Activated CD8-positive, alpha-beta memory T cell treated with anti-CD3 and anti-CD28 coated beads, Interleukin-2, amount 10 ng/mL, durations not matched to agents 7 days and 5 days (primary cell): Measurements from ENCODE around the gene C3. TPM values are rescaled to one million over a fixed set of nuclear protein-coding genes. Genes with fewer than 3 reads are reported as not detected.
"Not testable (repeated sequence)": the region's sequence is repeated elsewhere in the genome, so short reads cannot be mapped to it uniquely, and the experiment has no call there.

Source experiments
- ATAC-seq: fragments of 150-1000 bp; cut with Tn5 transposase; one replicate; pipeline ENCODE4 v1.10.0; 2021; ENCODE audit warnings: moderate library complexity
- CTCF ChIA-PET: fragments of 350-600 bp; sonication (Branson Sonifier 250); formaldehyde crosslinking; loops from one replicate; lab custom pipeline; 2021; ENCODE audit warnings: antibody characterized with exemption; lab: Charles Lee
- DNase-seq: peaks from one replicate; pipeline ENCODE4 v3.0.0-alpha.2; 2020
- H3K27ac Mint-ChIP-seq: one replicate; pipeline ENCODE4 v1.8.0; 2021; ENCODE audit warnings: mild to moderate bottlenecking, mixed read lengths
- H3K27me3 Mint-ChIP-seq: one replicate; pipeline ENCODE4 v1.8.0; 2021; ENCODE audit warnings: mixed read lengths
- H3K36me3 Mint-ChIP-seq: one replicate; pipeline ENCODE4 v1.8.0; 2021; ENCODE audit warnings: mild to moderate bottlenecking, mixed read lengths
- H3K4me1 Mint-ChIP-seq: one replicate; pipeline ENCODE4 v1.8.0; 2021; ENCODE audit warnings: mixed read lengths
- H3K4me3 Mint-ChIP-seq: one replicate; pipeline ENCODE4 v1.8.0; 2021; ENCODE audit warnings: mild to moderate bottlenecking, moderate library complexity, mixed read lengths
- H3K9me3 Mint-ChIP-seq: one replicate; pipeline ENCODE4 v1.8.0; 2022; ENCODE audit warnings: low read depth, mixed read lengths
- total RNA-seq, 2 experiments: library from RNA; stranded (reverse); gene quantifications; one replicate each; pipeline ENCODE4 v1.2.3, GENCODE V29; 2021

C3 gene
- total RNA-seq, 2 experiments from 2014 or later: 0.67 to 1.0 TPM

DNA sequence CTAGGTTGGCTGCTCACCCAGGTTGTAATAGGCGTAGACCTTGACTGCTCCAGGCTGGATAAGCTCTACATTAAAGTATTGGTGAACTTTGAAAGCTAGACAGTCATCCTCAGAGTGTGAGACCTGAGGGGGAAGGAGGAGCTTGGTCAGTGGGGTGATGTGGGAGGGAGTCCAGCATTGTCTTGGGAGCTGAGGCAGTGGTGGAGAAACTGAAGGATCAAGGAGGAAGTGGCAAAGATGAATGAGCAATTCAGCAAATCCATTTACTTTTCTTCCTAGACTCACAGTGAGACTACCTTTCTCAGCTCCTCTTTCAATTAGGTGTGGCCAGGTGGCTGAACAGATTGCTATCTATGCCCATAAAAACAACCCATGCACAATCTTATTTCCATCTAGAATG is 40.3 kb downstream of the C3 start:
- no peak for DNase-seq
- CTCF ChIA-PET: interaction anchor here (0.6 to 1.2 kb wide), 2 partner anchors 58 to 103 kb away, joined by 3 to 4 read pairs; no protein-coding TSS in a partner anchor
- H3K27me3 Mint-ChIP-seq: peaks cover 22% of the 10 kb centered on the region
- H3K4me3 Mint-ChIP-seq: no peak overlapping the region
- no peak for ATAC-seq
- no peak overlapping the region for H3K27ac Mint-ChIP-seq
- peaks cover 37% of the 10 kb centered on the region for H3K4me1 Mint-ChIP-seq
- peaks cover 5% of the 10 kb centered on the region for H3K36me3 Mint-ChIP-seq
- H3K9me3 Mint-ChIP-seq: peaks cover 2% of the 10 kb centered on the region

DNA sequence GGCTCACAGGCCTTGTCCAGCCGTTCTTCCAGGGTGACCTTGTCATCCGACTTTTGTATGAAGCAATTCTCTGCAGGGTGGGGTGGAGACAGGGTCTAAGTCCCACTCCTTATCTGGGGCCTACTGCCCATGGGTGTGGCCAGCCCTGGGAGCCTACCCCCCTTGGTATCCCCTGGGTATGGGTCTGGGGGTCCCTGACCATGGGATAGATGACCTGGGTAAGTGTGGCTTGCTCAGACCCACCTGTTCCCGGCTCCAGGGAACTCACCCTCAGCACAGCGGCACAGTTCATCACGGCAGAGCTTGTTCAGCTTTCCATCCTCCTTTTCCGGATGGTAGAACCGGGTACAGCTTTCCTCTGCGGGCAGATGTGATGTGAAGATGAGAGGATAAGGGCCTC is 41.3 kb downstream of the C3 start:
- H3K9me3 Mint-ChIP-seq: peaks cover 2% of the 10 kb centered on the region
- ATAC-seq: no peak
- peaks cover 46% of the 10 kb centered on the region for H3K4me1 Mint-ChIP-seq
- CTCF ChIA-PET: no interaction called here
- H3K27ac Mint-ChIP-seq: no peak overlapping the region
- H3K4me3 Mint-ChIP-seq: no peak overlapping the region
- peaks cover 5% of the 10 kb centered on the region for H3K36me3 Mint-ChIP-seq
- no peak for DNase-seq
- H3K27me3 Mint-ChIP-seq: peaks cover 22% of the 10 kb centered on the region

DNA sequence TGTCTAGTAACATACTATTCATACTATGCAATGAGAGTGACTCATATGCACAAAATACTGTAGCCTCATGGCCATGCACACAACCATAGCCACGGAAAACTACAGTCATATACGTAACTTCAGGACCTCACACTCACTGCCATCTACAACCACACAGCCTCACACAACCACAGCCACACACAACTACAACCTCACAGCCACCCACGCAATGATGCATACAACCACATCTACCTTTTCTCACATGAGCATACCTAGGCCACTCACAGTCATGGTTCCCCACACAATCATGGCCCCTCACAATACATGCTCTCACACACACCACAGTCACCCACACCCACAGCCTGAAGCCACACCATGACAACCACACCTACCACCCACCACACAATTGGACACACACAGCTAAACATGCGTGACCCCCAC is 41.8 kb downstream of the C3 start:
- H3K27ac Mint-ChIP-seq: peak overlapping the region; percentile 62
- peak; percentile 79 for DNase-seq
- CTCF ChIA-PET: no interaction called here
- H3K9me3 Mint-ChIP-seq: peaks cover 2% of the 10 kb centered on the region
- H3K27me3 Mint-ChIP-seq: peaks cover 22% of the 10 kb centered on the region
- peak overlapping the region; percentile 11 for H3K4me3 Mint-ChIP-seq
- H3K36me3 Mint-ChIP-seq: peaks cover 5% of the 10 kb centered on the region
- H3K4me1 Mint-ChIP-seq: peaks cover 48% of the 10 kb centered on the region
- ATAC-seq: peak; percentile 51

DNA sequence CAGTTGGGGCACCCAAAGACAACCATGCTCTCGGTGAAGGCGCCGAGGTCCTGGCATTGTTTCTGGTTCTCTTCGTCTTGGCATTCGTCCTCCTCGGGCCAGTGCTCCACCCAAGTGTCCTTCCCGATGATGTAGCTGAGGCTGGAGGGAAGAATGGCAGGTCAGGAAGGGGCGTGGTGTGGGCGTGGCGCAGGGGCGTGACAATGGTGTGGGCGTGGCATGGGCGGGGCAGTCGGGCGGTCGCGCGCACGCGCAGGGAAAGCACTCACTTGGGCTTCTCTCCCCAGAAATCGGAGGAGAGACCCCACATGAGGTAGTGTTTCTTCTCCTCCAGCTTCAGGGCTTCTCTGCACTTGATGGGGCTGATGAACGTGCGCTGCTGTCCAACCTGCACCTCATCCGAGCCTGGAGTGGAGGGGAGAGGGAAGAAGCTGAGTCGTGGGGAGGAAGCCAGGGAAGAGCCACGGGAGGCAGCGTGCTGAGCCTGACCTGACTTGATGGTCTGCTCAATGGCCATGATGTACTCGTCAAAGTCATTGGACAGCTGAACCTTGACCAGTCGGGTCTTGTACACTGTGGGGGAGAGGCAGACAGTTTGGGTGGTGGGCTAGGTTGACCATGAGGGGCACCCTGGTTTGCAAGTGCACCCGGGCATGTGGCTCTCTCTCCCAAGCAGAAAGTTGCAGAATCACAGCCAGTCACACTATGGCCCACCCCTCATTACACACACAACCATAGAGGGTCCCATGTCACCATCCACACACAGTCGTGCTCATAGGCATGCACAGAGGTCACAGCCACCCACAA is 42.4 kb downstream of the C3 start:
- H3K27me3 Mint-ChIP-seq: peaks cover 22% of the 10 kb centered on the region
- peaks cover 2% of the 10 kb centered on the region for H3K9me3 Mint-ChIP-seq
- ATAC-seq (no peak), DNase-seq (peak; percentile 61)
- no peak overlapping the region for H3K27ac Mint-ChIP-seq
- peaks cover 5% of the 10 kb centered on the region for H3K36me3 Mint-ChIP-seq
- H3K4me1 Mint-ChIP-seq: peaks cover 50% of the 10 kb centered on the region
- CTCF ChIA-PET: interaction anchor here (1.2 kb wide), 1 partner anchor 58 kb away, joined by 3 read pairs; no protein-coding TSS in a partner anchor
- H3K4me3 Mint-ChIP-seq: no peak overlapping the region

DNA sequence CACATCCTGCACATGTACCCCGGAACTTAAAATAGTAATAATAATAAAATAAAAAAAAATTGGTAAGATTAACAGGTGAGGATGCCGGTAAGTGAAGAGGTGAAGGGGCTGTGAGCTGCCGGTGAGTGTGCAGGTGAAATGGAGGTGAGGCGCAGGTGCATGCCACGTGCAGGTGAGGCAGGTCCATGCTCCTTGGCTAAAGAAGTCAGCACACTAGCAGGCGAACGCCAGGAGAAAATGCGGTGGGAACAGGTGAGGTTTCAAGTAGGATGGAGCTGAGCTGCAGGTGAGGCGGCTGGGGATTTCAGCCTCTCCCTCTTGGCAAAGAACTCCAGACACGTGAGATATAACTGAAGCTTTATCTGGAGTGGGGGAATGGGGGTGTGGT is 43.0 kb downstream of the C3 start:
- Mint-ChIP-seq H3K27me3 (peaks cover 22% of the 10 kb centered on the region), H3K9me3 (peaks cover 2% of the 10 kb centered on the region), H3K4me1 (peaks cover 52% of the 10 kb centered on the region), H3K27ac (no peak overlapping the region), H3K4me3 (no peak overlapping the region), H3K36me3 (peaks cover 5% of the 10 kb centered on the region)
- CTCF ChIA-PET: interaction anchor here (1.0 to 1.2 kb wide), 2 partner anchors 59 to 186 kb away, joined by 3 to 5 read pairs; no protein-coding TSS in a partner anchor
- DNase-seq: no peak
- no peak for ATAC-seq

DNA sequence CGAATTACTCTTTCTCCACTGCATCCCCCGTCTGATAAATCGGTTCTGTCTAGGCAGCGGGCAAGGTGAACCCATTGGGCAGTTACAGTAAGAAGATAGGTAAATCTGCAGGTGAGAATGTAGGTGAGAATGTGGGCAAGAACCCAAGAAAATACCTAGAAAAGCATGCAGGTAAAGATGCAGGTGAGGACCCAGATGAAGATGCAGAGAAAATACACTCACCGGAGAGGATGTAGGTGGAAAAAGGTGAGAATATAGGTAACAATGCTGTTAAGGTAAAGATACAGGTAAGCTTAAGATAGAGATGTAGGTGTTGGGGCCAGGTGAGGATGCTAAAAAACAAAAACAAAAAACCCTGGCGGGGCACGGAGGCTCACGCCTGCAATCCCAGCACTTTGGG is 44.2 kb downstream of the C3 start:
- DNase-seq (no peak), ATAC-seq (no peak)
- no peak overlapping the region for H3K4me3 Mint-ChIP-seq
- peaks cover 58% of the 10 kb centered on the region for H3K4me1 Mint-ChIP-seq
- H3K27me3 Mint-ChIP-seq: peaks cover 17% of the 10 kb centered on the region
- H3K27ac Mint-ChIP-seq: no peak overlapping the region
- peaks cover 2% of the 10 kb centered on the region for H3K9me3 Mint-ChIP-seq
- CTCF ChIA-PET: interaction anchor here (0.7 to 3.3 kb wide), 4 partner anchors 37 to 187 kb away, joined by 4 to 10 read pairs (median 6); no protein-coding TSS in a partner anchor
- peaks cover 5% of the 10 kb centered on the region for H3K36me3 Mint-ChIP-seq

DNA sequence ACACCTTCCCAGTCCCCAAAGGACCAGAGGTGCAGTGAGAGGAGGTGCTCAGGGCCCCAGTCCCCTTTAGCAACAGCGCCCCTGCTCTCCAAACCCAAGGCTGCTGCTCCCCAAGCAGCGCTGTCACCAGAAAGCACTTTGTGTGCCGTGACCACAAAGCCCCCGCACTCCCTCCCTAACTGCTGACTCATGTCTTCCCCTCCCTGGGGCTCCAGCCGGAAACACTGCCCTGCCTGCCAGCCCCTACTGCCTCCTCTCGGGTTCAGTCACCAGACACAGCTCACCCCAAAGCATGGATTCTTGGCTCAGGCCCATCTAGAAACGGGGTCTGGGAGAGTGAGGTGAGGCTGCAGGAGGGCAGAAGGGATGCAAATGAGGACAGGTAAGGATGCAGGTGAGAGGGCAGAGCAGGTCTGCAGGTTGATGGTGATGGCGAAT is 45.6 kb downstream of the C3 start:
- DNase-seq (peak; percentile 98), ATAC-seq (peak; percentile 77)
- Mint-ChIP-seq H3K36me3 (peaks cover 5% of the 10 kb centered on the region), H3K27me3 (peaks cover 9% of the 10 kb centered on the region), H3K4me1 (peaks cover 69% of the 10 kb centered on the region), H3K9me3 (peaks cover 2% of the 10 kb centered on the region), H3K27ac (peak overlapping the region; percentile 90), H3K4me3 (peak overlapping the region; percentile 73)
- CTCF ChIA-PET: interaction anchor here (0.7 to 3.3 kb wide), 19 partner anchors 9 to 188 kb away, joined by 3 to 13 read pairs (median 4); partner anchors contain the start of gene GPR108

DNA sequence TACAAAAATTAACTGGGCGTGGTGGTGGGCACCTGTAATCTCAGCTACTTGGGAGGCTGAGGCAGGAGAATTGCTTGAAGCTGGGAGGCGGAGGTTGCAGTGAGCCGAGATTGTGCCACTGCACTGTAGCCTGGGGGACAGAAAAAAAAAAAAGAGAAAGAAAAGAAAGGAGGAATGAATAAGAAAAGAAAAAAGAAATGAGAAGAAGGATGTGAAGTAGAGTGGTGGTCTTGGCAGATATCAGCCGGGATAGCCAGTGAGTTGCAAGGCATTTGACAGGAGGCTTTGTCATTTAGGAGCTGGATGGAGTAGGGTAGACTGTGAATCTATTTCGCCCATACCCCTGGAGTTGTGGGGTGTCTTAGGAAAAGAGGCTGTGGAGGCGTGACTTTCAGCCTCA is 46.0 kb downstream of the C3 start:
- Mint-ChIP-seq H3K4me1 (peaks cover 74% of the 10 kb centered on the region), H3K4me3 (peak overlapping the region; percentile 73), H3K27ac (peak overlapping the region; percentile 90)
- CTCF ChIA-PET: interaction anchor here (0.7 to 3.3 kb wide), 18 partner anchors 9 to 189 kb away, joined by 3 to 13 read pairs (median 4); partner anchors contain the start of gene GPR108
- not testable (repeated sequence) for H3K27me3 Mint-ChIP-seq, DNase-seq, H3K36me3 Mint-ChIP-seq, ATAC-seq, H3K9me3 Mint-ChIP-seq

DNA sequence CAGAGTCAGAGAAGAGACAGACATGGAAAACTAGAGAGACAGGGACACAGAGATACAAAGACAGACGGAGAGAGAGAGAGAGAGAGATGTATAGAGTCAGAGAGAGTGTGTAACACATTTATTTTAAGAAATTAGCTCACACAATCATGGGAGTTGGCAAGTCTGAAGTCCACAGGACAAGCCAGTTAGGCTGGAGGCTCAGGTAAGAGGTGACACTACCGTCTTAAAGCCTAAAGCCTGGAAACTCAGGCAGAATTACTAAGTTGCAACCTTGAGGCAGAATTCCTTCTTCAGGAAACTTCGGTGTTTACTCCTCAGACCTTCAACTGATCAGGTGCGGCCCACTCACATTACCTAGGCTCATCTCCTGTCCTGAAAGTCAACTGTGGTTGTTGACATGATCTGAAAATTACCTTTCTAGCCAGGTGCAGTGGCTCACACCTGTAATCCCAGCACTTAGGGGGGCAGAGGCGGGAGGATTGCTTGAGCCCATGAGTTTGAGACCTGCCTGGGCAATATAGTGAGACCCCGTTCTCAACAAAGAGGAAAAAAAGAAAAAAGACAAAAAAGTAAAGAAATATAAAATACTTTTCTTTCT is 47.7 kb downstream of the C3 start:
- Mint-ChIP-seq H3K36me3 (peaks cover 8% of the 10 kb centered on the region), H3K4me1 (peaks cover 70% of the 10 kb centered on the region), H3K9me3 (peaks cover 2% of the 10 kb centered on the region), H3K4me3 (no peak overlapping the region), H3K27ac (no peak overlapping the region), H3K27me3 (peaks cover 9% of the 10 kb centered on the region)
- DNase-seq: no peak
- CTCF ChIA-PET: interaction anchor here (0.7 to 3.3 kb wide), 3 partner anchors 39 to 156 kb away, joined by 3 to 10 read pairs (median 4); no protein-coding TSS in a partner anchor
- ATAC-seq: no peak

DNA sequence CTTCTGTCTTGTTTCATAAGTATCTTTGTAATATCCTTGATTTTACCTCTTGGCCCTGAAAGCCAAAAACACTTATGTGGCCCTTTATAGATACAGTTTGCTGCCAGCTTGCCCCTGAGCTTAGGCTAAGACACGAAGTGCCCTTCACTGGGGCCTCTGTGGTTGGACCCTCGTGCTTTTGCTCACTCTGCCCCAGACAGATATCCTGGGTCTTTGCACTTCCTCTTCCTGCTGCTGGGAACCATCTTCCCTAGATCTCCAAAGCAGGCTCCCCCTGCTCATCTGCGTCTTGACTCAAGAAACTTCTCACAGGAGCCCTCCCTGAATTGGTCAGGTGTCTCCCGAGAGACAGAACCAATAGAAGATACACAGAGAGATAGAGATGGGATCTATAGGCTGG is 48.5 kb downstream of the C3 start:
- Mint-ChIP-seq H3K4me1 (peaks cover 71% of the 10 kb centered on the region), H3K27me3 (peaks cover 9% of the 10 kb centered on the region), H3K27ac (peak overlapping the region; percentile 57), H3K4me3 (no peak overlapping the region), H3K9me3 (no peaks in the 10 kb centered on the region), H3K36me3 (peaks cover 10% of the 10 kb centered on the region)
- CTCF ChIA-PET: interaction anchor here (0.6 to 1.7 kb wide), 2 partner anchors 89 to 155 kb away, joined by 4 read pairs; no protein-coding TSS in a partner anchor
- ATAC-seq (no peak), DNase-seq (no peak)

DNA sequence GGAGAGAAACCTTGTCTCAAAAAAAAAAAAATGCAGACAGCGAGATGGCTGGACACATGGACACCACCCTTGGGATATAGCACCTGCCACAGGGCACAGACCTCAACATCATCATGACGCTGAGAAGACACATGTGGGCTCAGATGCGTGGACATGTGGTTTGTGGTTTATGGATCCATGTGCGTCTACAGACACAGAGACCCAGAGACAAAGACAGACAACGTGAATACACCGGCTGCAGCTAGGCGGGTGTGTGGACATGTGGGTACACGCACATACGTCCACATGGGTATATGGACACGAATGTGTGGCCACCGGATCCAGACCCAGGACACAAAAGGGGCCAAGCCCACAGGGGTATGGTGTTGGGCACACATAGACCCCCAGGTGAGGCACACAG is 51.8 kb downstream of the C3 start:
- DNase-seq (peak; percentile 58), ATAC-seq (no peak)
- H3K27ac Mint-ChIP-seq: peak overlapping the region; percentile 90
- peaks cover 9% of the 10 kb centered on the region for H3K27me3 Mint-ChIP-seq
- peaks cover 44% of the 10 kb centered on the region for H3K4me1 Mint-ChIP-seq
- no peaks in the 10 kb centered on the region for H3K9me3 Mint-ChIP-seq
- CTCF ChIA-PET: interaction anchor here (0.9 to 3.3 kb wide), 10 partner anchors 14 to 194 kb away, joined by 3 to 13 read pairs (median 9); partner anchors contain the start of gene GPR108
- peaks cover 34% of the 10 kb centered on the region for H3K36me3 Mint-ChIP-seq
- peak overlapping the region; percentile 99 for H3K4me3 Mint-ChIP-seq

DNA sequence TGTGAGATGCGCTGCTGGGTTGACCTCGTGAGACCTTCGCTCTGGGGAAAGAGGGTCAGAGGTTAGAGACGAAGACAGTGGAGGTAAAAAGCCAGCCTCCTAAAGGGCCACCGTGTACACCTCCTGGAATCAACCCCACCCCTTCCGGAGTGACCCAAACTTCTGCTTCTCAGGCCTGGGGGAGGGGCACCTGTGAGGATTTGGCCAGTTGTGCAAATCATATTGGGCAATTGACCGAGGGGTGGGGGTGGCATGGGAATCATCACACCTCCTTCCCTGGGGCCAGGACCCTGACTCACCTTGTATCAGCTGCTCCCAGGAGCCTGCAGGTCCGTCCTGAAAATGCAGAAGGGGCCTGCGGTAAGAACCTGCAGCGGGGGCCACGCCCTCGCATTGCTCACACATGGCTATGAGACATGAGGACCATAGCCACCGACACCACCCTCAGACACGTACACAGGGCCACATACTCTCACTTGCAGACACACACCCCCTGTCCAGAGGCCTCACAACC is 53.3 kb downstream of the C3 start:
- H3K4me3 Mint-ChIP-seq: peak overlapping the region; percentile 63
- peaks cover 3% of the 10 kb centered on the region for H3K27me3 Mint-ChIP-seq
- DNase-seq (peak; percentile 68), ATAC-seq (no peak)
- peaks cover 40% of the 10 kb centered on the region for H3K4me1 Mint-ChIP-seq
- no peak overlapping the region for H3K27ac Mint-ChIP-seq
- H3K36me3 Mint-ChIP-seq: peaks cover 40% of the 10 kb centered on the region
- CTCF ChIA-PET: interaction anchor here (1.2 kb wide), 2 partner anchors 14 to 33 kb away, joined by 3 to 6 read pairs; no protein-coding TSS in a partner anchor
- H3K9me3 Mint-ChIP-seq: no peaks in the 10 kb centered on the region

DNA sequence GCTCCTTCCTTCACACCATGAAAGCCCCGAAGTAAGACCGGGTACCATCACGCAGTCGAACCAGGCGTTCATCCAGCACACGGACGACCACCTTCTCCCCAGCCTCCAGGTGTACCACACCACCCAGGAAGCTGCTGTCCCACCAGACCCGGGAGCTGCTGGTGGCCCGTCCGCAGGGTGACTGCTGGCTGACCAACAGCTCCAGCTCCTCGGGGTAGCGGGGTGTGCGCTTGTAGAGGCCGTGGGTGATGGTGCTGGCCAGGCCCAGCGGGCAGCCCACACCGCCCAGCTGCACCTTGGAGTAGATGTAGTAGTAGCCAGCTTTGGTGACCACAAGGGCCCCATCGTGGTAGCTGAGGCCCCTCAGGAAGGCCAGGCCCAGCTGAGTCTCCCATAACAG is 55.5 kb downstream of the C3 start:
- H3K27ac Mint-ChIP-seq: no peak overlapping the region
- H3K4me3 Mint-ChIP-seq: no peak overlapping the region
- peaks cover 23% of the 10 kb centered on the region for H3K4me1 Mint-ChIP-seq
- no peak for DNase-seq
- CTCF ChIA-PET: interaction anchor here (0.9 kb wide), 1 partner anchor 73 kb away, joined by 4 read pairs; the partner anchor contains the start of gene GPR108
- no peaks in the 10 kb centered on the region for H3K9me3 Mint-ChIP-seq
- H3K36me3 Mint-ChIP-seq: peaks cover 45% of the 10 kb centered on the region
- H3K27me3 Mint-ChIP-seq: no peaks in the 10 kb centered on the region
- no peak for ATAC-seq
